ENCODE measurements around the gene HRK. TPM values are rescaled to one million over a fixed set of nuclear protein-coding genes. Genes with fewer than 3 reads are reported as not detected.

Gene HRK
- total and polyA plus RNA-seq, 2 of the 8 experiments (the other 6 are each of a cell fraction or from before 2014, with no cell fraction given), result 1.6 to 2.7 TPM

DNA sequence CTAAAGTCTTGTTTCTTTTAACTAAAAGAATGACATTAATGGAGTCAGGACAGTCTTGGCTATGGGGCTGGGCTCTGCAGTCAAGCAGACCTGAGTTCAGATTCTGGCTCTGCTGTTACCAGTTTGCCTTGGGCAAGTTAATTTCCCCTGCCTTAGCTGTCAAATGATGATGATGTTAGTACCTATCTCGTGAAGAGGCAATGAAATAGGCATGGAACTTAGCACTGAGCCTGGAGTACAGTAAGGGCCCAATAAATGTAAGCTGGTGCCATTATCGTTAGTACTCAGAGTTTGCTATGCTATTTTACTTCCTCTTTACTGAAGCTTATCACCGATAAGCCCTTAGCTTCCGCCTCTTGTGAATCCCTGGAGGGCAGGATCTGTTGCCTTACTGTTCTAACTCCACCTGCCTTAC, 38.0 kb upstream of the HRK start (continued):
- TF ChIP-seq GABPA (IDR thresholded peaks at IDR 0.05; ENCODE audit: borderline replicate concordance, insufficient read depth, low read length), result no peak
- no peak for TF ChIP-seq TEAD4 (IDR thresholded peaks at IDR 0.05; ENCODE audit: low read depth, low read length)
- no peak for TF ChIP-seq JUN (IDR thresholded peaks at IDR 0.05; ENCODE audit: low read depth, low read length)
- TF ChIP-seq POLR2A (IDR thresholded peaks at IDR 0.05; ENCODE audit: control extremely low read depth in 1 of 2, low read depth in 2 of 2, low read length in 2 of 2), result no peak
- no peak for TF ChIP-seq JUND (IDR thresholded peaks at IDR 0.05; ENCODE audit: low read length)
